SK-N-SH (cell line): ENCODE results near the gene DNAH1. TPM values are rescaled to one million over a fixed set of nuclear protein-coding genes. Genes with fewer than 3 reads are reported as not detected.

Experiments
- CTCF ChIA-PET: fragments of 300-600, 350-600 bp; formaldehyde crosslinking; extraction: SDS; loops from one replicate; lab custom pipeline; 2021; lab: Yijun Ruan, JAX
- POLR2A ChIA-PET: fragments of 350-600 bp; sonication (Branson Sonifier 250); formaldehyde crosslinking; extraction: SDS; loops from one replicate; lab custom pipeline; 2020; ENCODE audit warnings: antibody characterized with exemption, inconsistent platforms; lab: Yijun Ruan, JAX
- DNase-seq: peaks from one replicate; pipeline ENCODE4 v3.0.0; 2012
- H2AFZ ChIP-seq: fragments of 200-600 bp; sonication (generic); 2 replicates; pipeline ENCODE4 v1.8.1; 2016; ENCODE audit warnings: antibody characterized with exemption, mild to moderate bottlenecking, low read depth
- H3F3A ChIP-seq: fragments of 200-600 bp; sonication (generic); replicated peaks from 2 replicates; pipeline ENCODE3; 2016; ENCODE audit warnings: antibody characterized with exemption, mild to moderate bottlenecking; ENCODE audit not compliant: insufficient read depth
- H3K27ac ChIP-seq, 2 experiments: fragments of 200-500 bp in 1 of 2; fragments of 200-600 bp in 1 of 2; sonication (Bioruptor generic) in 1 of 2; sonication (generic), shearing (Covaris generic) in 1 of 2; 2 replicates each; pipeline versions ENCODE4 v1.5.1 to v1.6.1; 2014 to 2016; ENCODE audit warnings: low read depth in 2 of 2, inconsistent platforms in 1 of 2, low read length in 1 of 2, mild to moderate bottlenecking in 1 of 2, mixed read lengths in 1 of 2
- H3K27me3 ChIP-seq: fragments of 200-600 bp; sonication (generic), shearing (Covaris generic); 2 replicates; pipeline ENCODE4 v1.6.1; 2016; ENCODE audit warnings: mixed run types; ENCODE audit not compliant: insufficient read depth
- H3K36me3 ChIP-seq, 2 experiments: fragments of 200-500 bp in 1 of 2; fragments of 200-600 bp in 1 of 2; sonication (Bioruptor generic) in 1 of 2; sonication (generic) in 1 of 2; replicated peaks in 1 of 2; 2 replicates each; pipeline versions ENCODE3 to v1.5.1; 2014 to 2016; ENCODE audit warnings: low read length in 1 of 2, mild to moderate bottlenecking in 1 of 2; ENCODE audit not compliant: insufficient read depth in 2 of 2, control insufficient read depth in 1 of 2
- H3K4me1 ChIP-seq, 2 experiments: fragments of 200-500 bp in 1 of 2; fragments of 200-600 bp in 1 of 2; sonication (Bioruptor generic) in 1 of 2; sonication (generic), shearing (Covaris generic) in 1 of 2; 2 replicates each; pipeline versions ENCODE4 v1.5.1 to v1.6.1; 2014 to 2016; ENCODE audit warnings: low read depth in 1 of 2, low read length in 1 of 2, mixed run types in 1 of 2; ENCODE audit not compliant: insufficient read depth in 2 of 2, control insufficient read depth in 1 of 2
- H3K4me2 ChIP-seq: fragments of 200-600 bp; sonication (generic), shearing (Covaris generic); 2 replicates; pipeline ENCODE4 v1.6.1; 2017; ENCODE audit warnings: mixed run types
- H3K4me3 ChIP-seq, 2 experiments: fragments of 200-500 bp in 1 of 2; fragments of 200-600 bp in 1 of 2; sonication (Bioruptor generic) in 1 of 2; sonication (generic), shearing (Covaris generic) in 1 of 2; 2 replicates each; pipeline versions ENCODE4 v1.5.1 to v1.8.1; 2014 to 2016; ENCODE audit warnings: low read depth in 2 of 2, inconsistent platforms in 1 of 2, low read length in 1 of 2, mild to moderate bottlenecking in 1 of 2, mixed read lengths in 1 of 2, moderate library complexity in 1 of 2
- H3K79me2 ChIP-seq: fragments of 200-600 bp; sonication (generic); 2 replicates; pipeline ENCODE4 v1.8.1; 2017; ENCODE audit warnings: mild to moderate bottlenecking; ENCODE audit not compliant: insufficient read depth
- H3K9ac ChIP-seq: fragments of 200-600 bp; sonication (generic); 2 replicates; pipeline ENCODE4 v1.6.1; 2017; ENCODE audit warnings: mixed run types
- H3K9me2 ChIP-seq: fragments of 200-600 bp; sonication (generic); 2 replicates; pipeline ENCODE4 v1.6.1; 2017; ENCODE audit warnings: mixed run types
- H3K9me3 ChIP-seq: fragments of 200-600 bp; sonication (generic); 2 replicates; pipeline ENCODE4 v1.6.1; 2017; ENCODE audit warnings: mixed run types, mild to moderate bottlenecking, moderate library complexity
- H4K20me1 ChIP-seq: fragments of 200-600 bp; sonication (generic); 2 replicates; pipeline ENCODE4 v1.6.1; 2017; ENCODE audit warnings: mild to moderate bottlenecking, mixed run types; ENCODE audit not compliant: insufficient read depth
- CHD2 ChIP-seq: fragments of 150-350 bp; IDR thresholded peaks from 2 replicates; pipeline ENCODE4 v1.6.1; 2018; ENCODE audit warnings: low read length; ENCODE audit not compliant: partially characterized antibody
- ELF1 ChIP-seq: IDR thresholded peaks from 2 replicates; pipeline ENCODE4 v1.4.0; 2012
- GATA2 ChIP-seq: sonication (generic); formaldehyde crosslinking; IDR thresholded peaks from 2 replicates; pipeline ENCODE4 v1.5.0; 2020; ENCODE audit warnings: mild to moderate bottlenecking, missing genetic modification reagents
- MEF2A ChIP-seq: IDR thresholded peaks from 2 replicates; pipeline ENCODE4 v1.4.0; 2012; ENCODE audit warnings: low read depth, borderline replicate concordance
- NFIC ChIP-seq: IDR thresholded peaks from 2 replicates; pipeline ENCODE4 v1.4.0; 2012; ENCODE audit warnings: borderline replicate concordance
- RAD21 ChIP-seq: IDR thresholded peaks from 2 replicates; pipeline ENCODE4 v1.6.1; 2012; ENCODE audit warnings: mild to moderate bottlenecking, low read length
- SMC3 ChIP-seq: IDR thresholded peaks from 2 replicates; pipeline ENCODE4 v1.6.1; 2012; ENCODE audit warnings: low read depth, low read length, improper control_type of control experiment
- YY1 ChIP-seq: IDR thresholded peaks from 2 replicates; pipeline ENCODE4 v1.4.0; 2012; ENCODE audit warnings: low read depth, mild to moderate bottlenecking
- WGBS: methylation state at CpG from one replicate; pipeline ENCODE4 v1.1.6; 2017; ENCODE audit warnings: low lambda C conversion rate; 5-methylcytosine and 5-hydroxymethylcytosine counted together
- polyA plus RNA-seq, 3 experiments: library from polyadenylated mRNA; depleted of rRNA; stranded (reverse); fragments of >200 nt; gene quantifications; 2 replicates each; pipeline ENCODE4 v1.2.3, GENCODE V29; 2012
- TF ChIP-seq, protein P1 (sequence below): fragments of 150-350 bp; IDR thresholded peaks from 2 replicates; pipeline ENCODE4 v1.6.1; 2017; ENCODE audit warnings: antibody characterized with exemption, low read length, low read depth, borderline replicate concordance
- TF ChIP-seq, protein P2 (sequence below): fragments of 200-600 bp; sonication (generic); IDR thresholded peaks from 2 replicates; pipeline ENCODE4 v1.6.1; 2017; ENCODE audit warnings: antibody characterized with exemption, mild to moderate bottlenecking, moderate library complexity
- TF ChIP-seq, protein P3 (sequence below): IDR thresholded peaks from 2 replicates; pipeline ENCODE4 v1.4.0; 2012; ENCODE audit warnings: low read depth

Gene DNAH1
- polyA plus RNA-seq, 1 of the 3 experiments (the other 2 are of a cell fraction) = 5.1 TPM

DNA sequence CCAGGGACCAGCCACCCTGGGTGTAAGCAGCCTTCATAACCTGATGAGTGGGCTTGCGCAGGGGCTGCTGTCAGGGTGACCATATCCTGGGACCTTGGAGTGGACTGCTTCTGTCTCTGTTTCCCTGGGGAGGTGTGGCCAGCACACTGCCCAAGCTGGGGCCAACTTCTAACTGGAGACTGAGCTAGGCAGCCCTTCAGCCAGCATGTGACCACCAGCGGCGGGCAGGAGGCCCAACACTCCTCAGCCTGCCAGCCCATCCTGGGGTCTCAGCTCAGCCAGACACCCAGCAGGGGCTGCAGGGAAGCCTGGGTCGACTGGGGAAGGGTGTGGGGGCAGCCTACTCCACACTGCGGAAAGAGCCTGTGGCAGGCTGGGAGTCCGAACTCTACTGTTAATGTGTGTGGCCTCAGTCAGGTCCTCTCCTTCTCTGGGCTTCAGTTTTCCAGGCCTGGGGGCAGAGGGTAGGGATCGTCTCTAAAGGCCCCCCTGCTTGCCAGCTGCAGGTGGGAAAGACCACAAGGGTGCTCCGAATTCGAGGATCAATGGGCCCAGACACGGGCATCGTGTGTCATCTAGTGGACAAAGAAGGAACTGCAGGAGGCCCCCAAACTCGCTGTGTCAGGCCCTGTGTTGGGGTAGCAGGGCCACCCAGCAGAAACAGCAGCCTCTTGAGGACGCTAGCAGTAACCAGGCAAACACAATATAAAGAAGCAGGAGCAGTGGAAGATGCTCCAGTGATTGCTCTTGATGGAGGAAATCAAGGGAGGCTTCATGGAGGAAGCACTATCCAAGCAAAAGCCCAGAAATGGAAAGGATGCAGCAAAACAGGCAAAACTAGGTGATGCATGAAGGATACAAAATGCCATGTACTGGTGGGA, 130.8 kb downstream of the DNAH1 start:
- H3K27ac ChIP-seq = no peak overlapping the region
- no peaks in the 10 kb centered on the region for H3K36me3 ChIP-seq
- no peaks in the 10 kb centered on the region for H4K20me1 ChIP-seq
- H3K27me3 ChIP-seq = no peaks in the 10 kb centered on the region
- no peaks in the 10 kb centered on the region for H3K79me2 ChIP-seq
- TF ChIP-seq ELF1 (no peak), YY1 (no peak), CHD2 (peak; percentile 26), GATA2 (CRISPR knock-in tag) (no peak), NFIC (no peak), RAD21 (peak; percentile 93), MEF2A (no peak), SMC3 (peak; percentile 88)
- TF ChIP-seq, protein P1, sequence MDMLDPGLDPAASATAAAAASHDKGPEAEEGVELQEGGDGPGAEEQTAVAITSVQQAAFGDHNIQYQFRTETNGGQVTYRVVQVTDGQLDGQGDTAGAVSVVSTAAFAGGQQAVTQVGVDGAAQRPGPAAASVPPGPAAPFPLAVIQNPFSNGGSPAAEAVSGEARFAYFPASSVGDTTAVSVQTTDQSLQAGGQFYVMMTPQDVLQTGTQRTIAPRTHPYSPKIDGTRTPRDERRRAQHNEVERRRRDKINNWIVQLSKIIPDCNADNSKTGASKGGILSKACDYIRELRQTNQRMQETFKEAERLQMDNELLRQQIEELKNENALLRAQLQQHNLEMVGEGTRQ = 0 out of 2 replicates have a peak, but pooled peaks have one; percentile 19
- TF ChIP-seq, protein P2, sequence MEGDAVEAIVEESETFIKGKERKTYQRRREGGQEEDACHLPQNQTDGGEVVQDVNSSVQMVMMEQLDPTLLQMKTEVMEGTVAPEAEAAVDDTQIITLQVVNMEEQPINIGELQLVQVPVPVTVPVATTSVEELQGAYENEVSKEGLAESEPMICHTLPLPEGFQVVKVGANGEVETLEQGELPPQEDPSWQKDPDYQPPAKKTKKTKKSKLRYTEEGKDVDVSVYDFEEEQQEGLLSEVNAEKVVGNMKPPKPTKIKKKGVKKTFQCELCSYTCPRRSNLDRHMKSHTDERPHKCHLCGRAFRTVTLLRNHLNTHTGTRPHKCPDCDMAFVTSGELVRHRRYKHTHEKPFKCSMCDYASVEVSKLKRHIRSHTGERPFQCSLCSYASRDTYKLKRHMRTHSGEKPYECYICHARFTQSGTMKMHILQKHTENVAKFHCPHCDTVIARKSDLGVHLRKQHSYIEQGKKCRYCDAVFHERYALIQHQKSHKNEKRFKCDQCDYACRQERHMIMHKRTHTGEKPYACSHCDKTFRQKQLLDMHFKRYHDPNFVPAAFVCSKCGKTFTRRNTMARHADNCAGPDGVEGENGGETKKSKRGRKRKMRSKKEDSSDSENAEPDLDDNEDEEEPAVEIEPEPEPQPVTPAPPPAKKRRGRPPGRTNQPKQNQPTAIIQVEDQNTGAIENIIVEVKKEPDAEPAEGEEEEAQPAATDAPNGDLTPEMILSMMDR = peak; percentile 99
- TF ChIP-seq, protein P3, sequence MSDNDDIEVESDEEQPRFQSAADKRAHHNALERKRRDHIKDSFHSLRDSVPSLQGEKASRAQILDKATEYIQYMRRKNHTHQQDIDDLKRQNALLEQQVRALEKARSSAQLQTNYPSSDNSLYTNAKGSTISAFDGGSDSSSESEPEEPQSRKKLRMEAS = no peak
- H3F3A ChIP-seq = no peaks in the 10 kb centered on the region
- H3K4me1 ChIP-seq = peaks cover 0 to 6% of the 10 kb centered on the region in 2 experiments; a peak in 1 of 4 replicates
- DNase-seq = peak; percentile 88
- ChIA-PET CTCF (interaction anchor here (0.5 to 16.5 kb wide), 46 partner anchors 11 to 611 kb away, joined by 3 to 578 read pairs (median 4); partner anchors contain the start of gene PPM1M), POLR2A (no interaction called here)
- WGBS = 27% methylated on average over 11 of the region's 13 CpGs
- no peaks in the 10 kb centered on the region for H3K9me2 ChIP-seq
- no peak overlapping the region for H3K4me2 ChIP-seq
- H3K4me3 ChIP-seq = peak overlapping the region in 1 of 2 experiments; percentile 38; a peak in 1 of 4 replicates
- no peak overlapping the region for H2AFZ ChIP-seq
- no peak overlapping the region for H3K9ac ChIP-seq
- no peaks in the 10 kb centered on the region for H3K9me3 ChIP-seq
